GM12878 (cell line): ENCODE results near the gene MRPL50. TPM values are rescaled to one million over a fixed set of nuclear protein-coding genes. Genes with fewer than 3 reads are reported as not detected.

ENCODE experiments used
- ATAC-seq: fragments of 200-7000 bp; cut with Tn5 transposase; 3 replicates; pipeline ENCODE4 v1.9.1; 2020; ENCODE audit warnings: mild to moderate bottlenecking, moderate library complexity
- BruUV-seq: library from RNA; stranded (reverse); fragments of 400-500 nt; replicated peaks from 2 replicates; lab custom pipeline; 2021; lab: Mats Ljungman, UMichigan
- CTCF ChIA-PET: fragments of 300-600 bp; sonication (Branson Sonifier 250); formaldehyde crosslinking; extraction: SDS; loops from one replicate; lab custom pipeline; 2021; ENCODE audit warnings: inconsistent platforms; lab: Yijun Ruan, JAX
- POLR2A ChIA-PET: fragments of 350-600 bp; formaldehyde crosslinking; extraction: SDS; loops from one replicate; lab custom pipeline; 2021; ENCODE audit warnings: inconsistent platforms; lab: Charles Lee
- RAD21 ChIA-PET: fragments of 300-600 bp; sonication (Branson Sonifier 250); formaldehyde crosslinking; loops from one replicate; lab custom pipeline; 2023; ENCODE audit warnings: antibody characterized with exemption; ENCODE audit not compliant: unreplicated experiment; lab: Charles Lee
- SMC1A ChIA-PET: fragments of 300-600 bp; sonication (Branson Sonifier 250); formaldehyde crosslinking; loops from one replicate; lab custom pipeline; 2023; ENCODE audit not compliant: unreplicated experiment, uncharacterized antibody; lab: Charles Lee
- DNase-seq: peaks from one replicate; pipeline ENCODE4 v3.0.0-alpha.2; 2011; ENCODE audit warnings: low read depth, low spot score
- FAIRE-seq: peaks from 3 replicates; lab custom pipeline; 2011; peaks lifted over from hg19 to GRCh38; lab: Jason Lieb, UNC
- H2AFZ ChIP-seq: 2 replicates; pipeline ENCODE4 v1.6.0; 2011; ENCODE audit warnings: low read depth, low read length, control low read depth; ENCODE audit not compliant: control insufficient read depth
- H3K27ac ChIP-seq: 2 replicates; pipeline ENCODE4 v1.5.1; 2011; ENCODE audit warnings: control low read depth; ENCODE audit not compliant: control insufficient read depth, insufficient read depth
- H3K27me3 ChIP-seq, 2 experiments: replicated peaks in 1 of 2; 2 replicates each; pipeline versions ENCODE4 v1.6.0 to v1.6.1; 2011; ENCODE audit warnings: low read length in 1 of 2; ENCODE audit not compliant: control insufficient read depth in 2 of 2, insufficient read depth in 2 of 2
- H3K36me3 ChIP-seq, 2 experiments: 2 replicates each; pipeline ENCODE4 v1.5.1; 2011; ENCODE audit warnings: low read length in 1 of 2; ENCODE audit not compliant: control insufficient read depth in 2 of 2, insufficient read depth in 2 of 2
- H3K4me1 ChIP-seq: 2 replicates; pipeline ENCODE4 v1.6.1; 2011; ENCODE audit warnings: mild to moderate bottlenecking, low read length, moderate library complexity, mixed read lengths; ENCODE audit not compliant: control insufficient read depth, insufficient read depth
- H3K4me2 ChIP-seq: 2 replicates; pipeline ENCODE4 v1.6.0; 2011; ENCODE audit warnings: control low read depth; ENCODE audit not compliant: control insufficient read depth, insufficient read depth
- H3K4me3 ChIP-seq: fragments of 200-600 bp; sonication (generic); 2 replicates; pipeline ENCODE4 v1.5.1; 2016
- H3K79me2 ChIP-seq: 2 replicates; pipeline ENCODE4 v1.6.0; 2011; ENCODE audit warnings: low read length; ENCODE audit not compliant: control insufficient read depth, insufficient read depth
- H3K9ac ChIP-seq: 2 replicates; pipeline ENCODE4 v1.8.0; 2011; ENCODE audit warnings: low read length, control low read depth, mixed read lengths; ENCODE audit not compliant: control insufficient read depth, insufficient read depth
- H3K9me3 ChIP-seq: replicated peaks from 3 replicates; pipeline ENCODE4 v1.5.1; 2011; ENCODE audit warnings: mild to moderate bottlenecking, low read length; ENCODE audit not compliant: control insufficient read depth, insufficient read depth
- H4K20me1 ChIP-seq: 2 replicates; pipeline ENCODE4 v1.6.0; 2011; ENCODE audit not compliant: control insufficient read depth, insufficient read depth
- CBFB ChIP-seq: IDR thresholded peaks from 2 replicates; pipeline ENCODE4 v1.6.1; 2016; ENCODE audit warnings: antibody characterized with exemption, low read depth
- CBX5 ChIP-seq: sonication (generic); IDR thresholded peaks from 2 replicates; pipeline ENCODE4 v1.6.1; 2016; ENCODE audit warnings: low read depth, moderate library complexity, mild to moderate bottlenecking, inconsistent platforms
- CHD2 ChIP-seq: IDR thresholded peaks from 2 replicates; pipeline ENCODE4 v1.6.1; 2011; ENCODE audit warnings: low read depth, low read length, improper control_type of control experiment, borderline replicate concordance
- E2F4 ChIP-seq: IDR thresholded peaks from 2 replicates; pipeline ENCODE4 v1.6.1; 2012; ENCODE audit warnings: low read depth, low read length, improper control_type of control experiment
- HSF1 ChIP-seq: fragments of 150-350 bp; IDR thresholded peaks from 2 replicates; pipeline ENCODE4 v1.6.1; 2014; ENCODE audit warnings: mild to moderate bottlenecking, low read depth, low read length
- KAT2A ChIP-seq: conservative IDR thresholded peaks from 2 replicates; pipeline ENCODE4 v1.6.1; 2011; ENCODE audit warnings: low read depth, low read length; ENCODE audit not compliant: control insufficient read depth
- PAX5 ChIP-seq: IDR thresholded peaks from 2 replicates; pipeline ENCODE4 v1.6.1; 2011; ENCODE audit warnings: low read depth, low read length, borderline replicate concordance
- PBX3 ChIP-seq: IDR thresholded peaks from 2 replicates; pipeline ENCODE4 v1.6.1; 2011; ENCODE audit warnings: mild to moderate bottlenecking, low read depth, low read length, moderate library complexity; ENCODE audit not compliant: insufficient replicate concordance
- POLR2AphosphoS5 ChIP-seq: IDR thresholded peaks from 2 replicates; pipeline ENCODE4 v1.6.1; 2011; ENCODE audit warnings: mild to moderate bottlenecking, low read length, inconsistent platforms
- POU2F2 ChIP-seq: IDR thresholded peaks from 3 replicates; pipeline ENCODE4 v1.6.1; 2011; ENCODE audit warnings: low read depth, mild to moderate bottlenecking, low read length, borderline replicate concordance
- RELA ChIP-seq: fragments of 450-650 bp; IDR thresholded peaks from 2 replicates; pipeline ENCODE4 v1.8.0; 2014; ENCODE audit warnings: borderline replicate concordance; ENCODE audit not compliant: partially characterized antibody
- SP1 ChIP-seq: IDR thresholded peaks from one replicate; pipeline ENCODE4 v1.6.1; 2011; ENCODE audit warnings: low read depth, low read length
- SRF ChIP-seq, 2 experiments: IDR thresholded peaks; 2 replicates each; pipeline ENCODE4 v1.6.1; 2011; ENCODE audit warnings: low read depth in 2 of 2, low read length in 2 of 2, mild to moderate bottlenecking in 1 of 2, moderate library complexity in 1 of 2
- STAT1 ChIP-seq: fragments of 450-650 bp; conservative IDR thresholded peaks from 2 replicates; pipeline ENCODE4 v1.6.1; 2014; ENCODE audit warnings: antibody characterized with exemption, mild to moderate bottlenecking
- TCF7 ChIP-seq: IDR thresholded peaks from 2 replicates; pipeline ENCODE4 v1.6.1; 2014; ENCODE audit warnings: antibody characterized with exemption, borderline replicate concordance
- YBX1 ChIP-seq: fragments of 450-650 bp; IDR thresholded peaks from 2 replicates; pipeline ENCODE4 v1.6.1; 2016; ENCODE audit warnings: antibody characterized with exemption
- in situ Hi-C: fragments of 300-500 bp; cut with MboI; formaldehyde crosslinking; loops from 9 replicates; pipeline ENCODE4 v1.14.3; 2018; ENCODE audit warnings: mixed read lengths
- intact Hi-C: fragments of 100-400 bp; cut with micrococcal nuclease; formaldehyde crosslinking; loops from one replicate; pipeline ENCODE4 v1.14.2; 2022; ENCODE audit not compliant: unreplicated experiment
- polyA plus RNA-seq, 11 experiments: library from polyadenylated mRNA; depleted of rRNA in 4 of 11; unstranded in 6 of 11; stranded (reverse) in 5 of 11; fragments of >200 nt; fragmentation: Nextera tagmentation in 4 of 11; fragmentation: Illumina TruSeq in 1 of 11; extraction: Ambion mirVana in 4 of 11; extraction: Trizol in 1 of 11; gene quantifications; 1 replicate in 1 of 11; 2 replicates in 10 of 11; pipeline versions ENCODE4 v1.2.1 to v1.2.3, GENCODE V29; 2011 to 2016; ENCODE audit warnings: inconsistent platforms in 2 of 11, missing spikeins in 2 of 11, low read depth in 1 of 11
- total RNA-seq, 4 experiments: library from RNA; depleted of rRNA in 3 of 4; stranded (reverse); fragments of >200 nt in 3 of 4; fragmentation: Illumina TruSeq in 1 of 4; extraction: Trizol in 1 of 4; gene quantifications; 2 replicates each; pipeline versions ENCODE4 v1.2.1 to v1.2.3, GENCODE V29; 2013 to 2021

Gene MRPL50
- total and polyA plus RNA-seq, 10 of the 15 experiments (the other 5 are each of a cell fraction or from before 2014, with no cell fraction given): 12.8 to 79.4 (median 27.9) TPM

- Histone ChIP-seq H3K79me2 (no peaks in the 10 kb centered on the region), H3K9me3 (no peaks in the 10 kb centered on the region), H3K36me3 (no peaks in the 10 kb centered on the region), H3K4me2 (no peak overlapping the region), H2AFZ (no peak overlapping the region), H3K27me3 (no peaks in the 10 kb centered on the region), H3K4me3 (no peak overlapping the region), H4K20me1 (no peaks in the 10 kb centered on the region), H3K9ac (no peak overlapping the region), H3K27ac (no peak overlapping the region), H3K4me1 (peaks cover 5% of the 10 kb centered on the region; the same call in 1 of the 2 replicates)
- ChIA-PET SMC1A (interaction anchor here (0.8 to 1.8 kb wide), 6 partner anchors 9 to 33 kb away, joined by 3 to 6 read pairs (median 4); partner anchors contain the start of genes MRPL50 and ZNF189), CTCF (interaction anchor here (1.0 to 3.0 kb wide), 6 partner anchors 9 to 101 kb away, joined by 3 to 9 read pairs (median 4); partner anchors contain the start of genes MRPL50 and ZNF189), POLR2A (interaction anchor here (0.7 to 1.1 kb wide), 3 partner anchors 11 to 23 kb away, joined by 3 to 4 read pairs (median 3); no protein-coding TSS in a partner anchor), RAD21 (no interaction called here)
- no TSS peak for BruUV-seq
- in situ Hi-C loops (no loop called here), intact Hi-C loops (no loop called here)
- DNase-seq (no peak), FAIRE-seq (no peak), ATAC-seq (no peak)
- TF ChIP-seq POLR2AphosphoS5 (no peak), YBX1 (no peak), SP1 (no peak), E2F4 (no peak), CBX5 (no peak), RELA (no peak), HSF1 (no peak), PBX3 (no peak), CHD2 (no peak), PAX5 (no peak), STAT1 (no peak), CBFB (no peak), SRF (IDR thresholded peaks at IDR 0.05; ENCODE audit: low read depth in 2 of 2, low read length in 2 of 2) (no peak), TCF7 (no peak), KAT2A (no peak), POU2F2 (no peak)
Measured at GRCh38 chr9:101432171-101432570, 33.8 kb upstream of the MRPL50 start.
